ENCODE results near the gene KCNH3.

Gene KCNH3

DNA sequence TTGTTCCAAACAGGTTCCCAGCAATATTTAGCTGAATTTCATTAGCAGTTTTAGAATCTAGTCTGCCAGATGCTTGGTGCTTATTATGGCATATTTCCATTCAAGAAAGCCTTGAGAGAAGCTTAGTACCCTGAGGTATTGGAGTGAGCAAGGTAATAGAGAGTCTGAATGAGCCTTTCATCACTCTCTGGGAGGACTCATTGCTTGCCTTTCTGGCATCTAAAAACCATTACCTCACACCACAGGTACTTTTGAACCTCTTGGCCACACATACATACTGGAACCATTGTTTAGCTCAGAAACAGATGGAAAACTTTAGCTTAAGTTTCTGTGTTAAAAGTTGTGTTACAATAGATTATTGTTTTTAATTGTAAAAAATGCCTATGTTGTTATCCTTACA is 27.4 kb upstream of the KCNH3 start:
- DNase-seq (ENCODE audit: low read depth): peak; percentile 55
- no peak overlapping the region for H3K4me3 ChIP-seq (ENCODE audit: low read length)
- TF ChIP-seq, protein P1, sequence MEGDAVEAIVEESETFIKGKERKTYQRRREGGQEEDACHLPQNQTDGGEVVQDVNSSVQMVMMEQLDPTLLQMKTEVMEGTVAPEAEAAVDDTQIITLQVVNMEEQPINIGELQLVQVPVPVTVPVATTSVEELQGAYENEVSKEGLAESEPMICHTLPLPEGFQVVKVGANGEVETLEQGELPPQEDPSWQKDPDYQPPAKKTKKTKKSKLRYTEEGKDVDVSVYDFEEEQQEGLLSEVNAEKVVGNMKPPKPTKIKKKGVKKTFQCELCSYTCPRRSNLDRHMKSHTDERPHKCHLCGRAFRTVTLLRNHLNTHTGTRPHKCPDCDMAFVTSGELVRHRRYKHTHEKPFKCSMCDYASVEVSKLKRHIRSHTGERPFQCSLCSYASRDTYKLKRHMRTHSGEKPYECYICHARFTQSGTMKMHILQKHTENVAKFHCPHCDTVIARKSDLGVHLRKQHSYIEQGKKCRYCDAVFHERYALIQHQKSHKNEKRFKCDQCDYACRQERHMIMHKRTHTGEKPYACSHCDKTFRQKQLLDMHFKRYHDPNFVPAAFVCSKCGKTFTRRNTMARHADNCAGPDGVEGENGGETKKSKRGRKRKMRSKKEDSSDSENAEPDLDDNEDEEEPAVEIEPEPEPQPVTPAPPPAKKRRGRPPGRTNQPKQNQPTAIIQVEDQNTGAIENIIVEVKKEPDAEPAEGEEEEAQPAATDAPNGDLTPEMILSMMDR (IDR thresholded peaks at IDR 0.05; ENCODE audit: insufficient read depth, low read depth, low read length, missing control alignments): no peak

DNA sequence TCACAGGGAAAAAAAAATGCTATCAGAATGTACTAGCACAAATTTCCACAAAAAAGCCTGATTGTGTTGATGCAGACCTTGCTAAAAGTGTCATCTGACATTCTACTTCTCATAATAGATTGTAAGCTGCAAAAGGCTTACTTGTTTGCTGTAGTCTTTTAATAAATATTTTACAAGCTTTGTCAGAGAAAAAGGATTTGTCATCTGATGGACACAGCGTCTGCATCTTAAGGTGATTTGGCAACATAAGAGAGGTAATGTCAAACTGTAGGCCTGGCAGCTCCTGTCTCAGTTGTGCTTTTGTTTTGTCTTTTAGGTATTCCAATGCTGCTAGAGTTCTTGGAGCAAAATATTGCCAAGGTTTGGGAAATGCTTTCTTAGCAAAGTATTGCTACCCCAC is 26.3 kb upstream of the KCNH3 start:
- no peak for DNase-seq (ENCODE audit: low read depth)
- no peak overlapping the region for H3K4me3 ChIP-seq (ENCODE audit: low read length)
- TF ChIP-seq, protein P1 (IDR thresholded peaks at IDR 0.05; ENCODE audit: insufficient read depth, low read depth, low read length, missing control alignments): no peak

DNA sequence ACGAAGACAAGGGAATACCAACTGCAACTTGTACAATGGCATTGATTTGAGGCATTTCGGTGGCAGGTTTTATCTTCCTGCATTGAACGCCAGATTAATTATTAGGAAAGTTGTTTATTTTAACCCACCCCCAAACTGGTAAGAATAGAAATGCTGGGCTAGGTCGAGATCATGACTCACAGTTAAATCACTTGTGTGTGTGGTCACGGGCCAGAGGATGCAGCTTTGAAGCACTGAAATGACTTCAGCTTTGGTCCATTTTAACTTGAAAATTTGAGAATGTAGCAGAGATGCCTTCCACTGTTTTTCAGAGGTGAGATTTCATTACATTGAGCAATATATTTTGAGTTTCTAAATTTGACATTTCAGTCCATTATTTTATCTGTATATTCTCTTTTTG is 23.6 kb upstream of the KCNH3 start:
- no peak overlapping the region for H3K4me3 ChIP-seq (ENCODE audit: low read length)
- TF ChIP-seq, protein P1 (IDR thresholded peaks at IDR 0.05; ENCODE audit: insufficient read depth, low read depth, low read length, missing control alignments): no peak
- peak; percentile 84 for DNase-seq (ENCODE audit: low read depth)

DNA sequence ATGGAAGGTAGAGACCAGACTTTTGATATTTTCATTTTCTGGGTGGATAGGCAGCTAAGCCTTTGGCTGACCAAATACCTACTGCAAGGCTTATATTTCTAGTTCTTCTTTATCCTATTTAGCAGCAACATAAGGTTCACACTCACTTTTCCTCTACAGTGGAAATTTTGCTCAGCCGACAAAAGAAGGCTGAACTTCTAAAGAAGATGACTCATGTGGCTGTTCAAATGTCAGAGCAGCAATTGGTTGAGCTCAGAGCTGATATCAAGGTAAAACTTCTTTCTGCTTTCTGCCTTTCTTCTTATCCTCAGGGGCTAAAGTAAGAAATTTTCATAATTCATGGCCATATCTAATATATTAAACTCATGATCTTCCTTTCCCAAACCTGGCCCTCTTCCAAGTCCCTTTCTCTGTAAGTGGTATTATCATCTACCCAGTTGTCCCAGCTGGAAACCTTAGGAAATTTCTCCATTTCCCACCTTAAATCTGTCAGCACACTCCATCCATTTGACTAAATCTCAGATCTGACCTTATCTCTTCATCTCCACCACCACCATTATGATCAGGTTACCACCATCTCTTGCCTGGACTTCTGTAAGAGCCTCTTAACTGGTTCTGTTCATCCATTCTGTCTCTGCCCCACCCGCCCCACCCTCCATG is 19.8 kb upstream of the KCNH3 start:
- H3K4me3 ChIP-seq (ENCODE audit: low read length): no peak overlapping the region
- TF ChIP-seq, protein P1 (IDR thresholded peaks at IDR 0.05; ENCODE audit: insufficient read depth, low read depth, low read length, missing control alignments): no peak
- peak; percentile 36 for DNase-seq (ENCODE audit: low read depth)

DNA sequence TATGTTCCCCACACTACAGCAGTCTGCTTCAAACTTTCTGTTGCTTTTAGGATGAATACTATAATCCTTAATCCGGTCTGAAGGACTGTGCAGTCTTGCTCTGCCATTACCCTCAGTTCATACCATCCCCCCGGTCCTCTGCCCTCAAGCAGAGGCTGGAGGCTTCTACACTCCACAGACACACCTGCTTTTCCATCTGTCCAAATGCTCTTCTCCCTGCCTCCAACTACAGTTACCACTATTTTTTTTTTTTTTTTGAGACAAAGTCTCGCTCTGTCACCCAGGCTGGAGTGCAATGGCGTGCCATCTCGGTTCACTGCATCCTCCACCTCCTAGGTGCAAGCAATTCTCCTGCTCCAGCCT is 19.3 kb upstream of the KCNH3 start:
- DNase-seq (ENCODE audit: low read depth): no peak
- TF ChIP-seq, protein P1 (IDR thresholded peaks at IDR 0.05; ENCODE audit: insufficient read depth, low read depth, low read length, missing control alignments): no peak
- H3K4me3 ChIP-seq (ENCODE audit: low read length): no peak overlapping the region

DNA sequence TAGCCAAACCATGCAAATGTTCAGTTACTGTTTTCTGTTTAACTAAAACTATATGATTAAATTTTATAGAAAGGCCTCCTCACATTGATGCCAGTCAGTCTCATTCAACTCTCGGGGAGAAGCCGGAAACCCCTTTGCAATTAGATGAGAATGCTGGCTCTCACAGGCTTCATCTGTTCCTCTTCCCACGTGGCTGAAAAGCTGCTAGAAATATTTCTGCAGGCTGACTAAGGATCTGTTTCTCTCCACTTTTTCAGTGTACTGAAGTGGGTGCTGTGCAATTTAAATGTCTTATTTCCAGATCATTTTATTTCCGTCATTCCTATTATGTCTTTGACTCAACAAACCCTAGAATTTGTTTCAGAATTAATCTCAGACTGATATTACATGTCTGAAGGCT is 17.4 kb upstream of the KCNH3 start:
- TF ChIP-seq, protein P1 (IDR thresholded peaks at IDR 0.05; ENCODE audit: insufficient read depth, low read depth, low read length, missing control alignments): no peak
- H3K4me3 ChIP-seq (ENCODE audit: low read length): no peak overlapping the region
- no peak for DNase-seq (ENCODE audit: low read depth)

DNA sequence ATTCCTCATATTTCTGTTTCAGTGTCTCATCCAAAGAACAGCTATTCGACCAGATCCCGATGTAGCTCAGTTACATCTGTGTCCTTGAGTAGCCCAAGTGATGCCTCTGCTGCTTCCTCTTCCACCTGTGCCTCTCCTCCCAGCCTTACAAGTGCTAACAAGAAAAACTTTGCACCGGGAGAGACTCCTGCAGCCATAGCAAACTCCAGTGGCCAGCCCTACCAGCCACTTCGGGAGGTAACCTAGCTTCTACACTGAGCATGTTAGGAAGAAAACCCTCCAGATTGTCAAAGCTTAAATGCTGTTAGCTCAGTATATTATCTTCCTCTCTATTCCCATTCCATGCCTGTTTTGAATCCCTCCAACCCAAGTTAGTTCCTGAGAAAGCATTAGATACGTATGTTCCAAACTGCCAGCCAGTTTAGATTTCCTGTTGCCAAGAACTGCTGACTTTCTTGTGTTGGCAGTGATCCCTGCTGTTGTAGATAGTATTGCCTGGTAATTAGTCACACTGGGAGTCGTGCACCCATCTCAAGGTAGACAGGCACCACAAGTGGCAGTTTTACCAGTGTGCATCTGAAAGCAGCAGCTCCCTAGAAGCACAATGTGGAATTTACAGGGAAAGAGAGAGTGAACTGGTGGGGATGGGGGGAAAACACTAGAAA is 14.0 kb upstream of the KCNH3 start:
- DNase-seq (ENCODE audit: low read depth): no peak
- H3K4me3 ChIP-seq (ENCODE audit: low read length): no peak overlapping the region
- TF ChIP-seq, protein P1 (IDR thresholded peaks at IDR 0.05; ENCODE audit: insufficient read depth, low read depth, low read length, missing control alignments): no peak
